Measurements from ENCODE around the gene RPTOR.

DNA sequence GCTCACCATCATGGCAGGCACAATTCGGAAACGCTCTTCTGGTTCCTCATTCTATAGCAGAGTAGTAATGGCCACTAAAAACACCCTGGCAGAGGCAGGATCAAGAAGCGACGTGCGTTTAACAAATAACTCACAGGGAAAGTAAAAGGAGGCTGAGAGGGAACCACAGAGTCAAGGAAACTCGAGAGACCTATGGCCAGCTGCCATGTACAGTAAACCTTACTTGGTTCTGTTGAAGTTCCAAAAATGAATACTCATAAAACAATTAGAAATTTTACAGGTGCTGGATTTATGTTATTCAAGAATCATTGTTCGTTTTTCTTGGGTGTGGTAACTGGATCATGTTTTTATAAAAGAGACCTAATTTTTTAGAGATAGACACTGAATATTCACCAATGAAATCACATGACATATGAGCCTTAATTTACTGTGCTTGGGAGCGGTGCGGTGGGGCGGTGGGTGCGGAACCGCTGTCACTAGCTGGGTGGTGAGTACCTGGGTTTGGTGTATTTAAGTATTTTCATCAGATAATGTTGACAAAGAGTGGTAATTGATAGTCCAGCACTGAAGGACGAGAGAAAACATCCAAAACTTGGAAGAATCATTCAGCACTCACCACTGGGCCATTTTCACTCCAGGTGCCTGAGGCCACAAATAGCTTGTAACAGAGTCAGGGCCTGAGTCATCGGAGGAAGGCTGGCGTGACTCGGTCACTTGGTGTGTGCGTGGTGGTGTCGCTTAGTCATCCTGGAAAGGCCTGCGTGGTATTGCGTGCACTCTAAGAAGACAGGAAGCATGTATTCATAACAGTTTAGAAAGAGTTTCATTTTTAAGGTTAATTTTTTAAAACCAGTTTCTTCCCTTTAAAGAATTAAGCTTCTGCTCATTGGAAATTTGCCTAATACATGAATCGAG is 311.6 kb downstream of the RPTOR start:
- no peak for TF ChIP-seq POLR2AphosphoS5 (IDR thresholded peaks at IDR 0.05)
- TF ChIP-seq, protein P1, sequence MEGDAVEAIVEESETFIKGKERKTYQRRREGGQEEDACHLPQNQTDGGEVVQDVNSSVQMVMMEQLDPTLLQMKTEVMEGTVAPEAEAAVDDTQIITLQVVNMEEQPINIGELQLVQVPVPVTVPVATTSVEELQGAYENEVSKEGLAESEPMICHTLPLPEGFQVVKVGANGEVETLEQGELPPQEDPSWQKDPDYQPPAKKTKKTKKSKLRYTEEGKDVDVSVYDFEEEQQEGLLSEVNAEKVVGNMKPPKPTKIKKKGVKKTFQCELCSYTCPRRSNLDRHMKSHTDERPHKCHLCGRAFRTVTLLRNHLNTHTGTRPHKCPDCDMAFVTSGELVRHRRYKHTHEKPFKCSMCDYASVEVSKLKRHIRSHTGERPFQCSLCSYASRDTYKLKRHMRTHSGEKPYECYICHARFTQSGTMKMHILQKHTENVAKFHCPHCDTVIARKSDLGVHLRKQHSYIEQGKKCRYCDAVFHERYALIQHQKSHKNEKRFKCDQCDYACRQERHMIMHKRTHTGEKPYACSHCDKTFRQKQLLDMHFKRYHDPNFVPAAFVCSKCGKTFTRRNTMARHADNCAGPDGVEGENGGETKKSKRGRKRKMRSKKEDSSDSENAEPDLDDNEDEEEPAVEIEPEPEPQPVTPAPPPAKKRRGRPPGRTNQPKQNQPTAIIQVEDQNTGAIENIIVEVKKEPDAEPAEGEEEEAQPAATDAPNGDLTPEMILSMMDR (IDR thresholded peaks at IDR 0.05; ENCODE audit: poor library complexity, severe bottlenecking), result no peak
- no peak for TF ChIP-seq TAF1 (IDR thresholded peaks at IDR 0.05; ENCODE audit: low read depth)
- no peak for TF ChIP-seq EZH2 (IDR thresholded peaks at IDR 0.05; ENCODE audit: borderline replicate concordance, insufficient read depth, low read length, poor library complexity, severe bottlenecking)
